CD8-positive, alpha-beta memory T cell (primary cell): Measurements from ENCODE around the gene GRAMD4. TPM values are rescaled to one million over a fixed set of nuclear protein-coding genes. Genes with fewer than 3 reads are reported as not detected.

Source experiments
- CTCF ChIA-PET: fragments of 350-600 bp; sonication (Branson Sonifier 250); formaldehyde crosslinking; loops from one replicate; lab custom pipeline; 2021; ENCODE audit warnings: antibody characterized with exemption; lab: Charles Lee
- POLR2A ChIA-PET: fragments of 350-600 bp; sonication (Branson Sonifier 250); formaldehyde crosslinking; loops from one replicate; lab custom pipeline; 2021; ENCODE audit warnings: antibody characterized with exemption; lab: Charles Lee
- DNase-seq, 5 donors: peaks; one replicate each; pipeline versions ENCODE4 v3.0.0 to v3.0.0-alpha.2; 2020 to 2022; ENCODE audit warnings: mixed read lengths in 1 of 5
- H3K27ac ChIP-seq: one replicate; pipeline ENCODE4 v1.7.0; 2013; ENCODE audit warnings: low read depth, mild to moderate bottlenecking, low read length, moderate library complexity
- H3K27me3 ChIP-seq: 2 replicates; pipeline ENCODE4 v1.7.0; 2013; ENCODE audit warnings: low read length, mild to moderate bottlenecking; ENCODE audit not compliant: insufficient read depth, poor library complexity, severe bottlenecking
- H3K36me3 ChIP-seq: 2 replicates; pipeline ENCODE4 v1.7.0; 2013; ENCODE audit warnings: mild to moderate bottlenecking, low read length, moderate library complexity; ENCODE audit not compliant: insufficient read depth
- H3K4me1 ChIP-seq: 2 replicates; pipeline ENCODE4 v1.7.0; 2013; ENCODE audit warnings: mild to moderate bottlenecking, low read length, moderate library complexity; ENCODE audit not compliant: insufficient read depth
- H3K4me3 ChIP-seq: 2 replicates; pipeline ENCODE4 v1.7.0; 2013; ENCODE audit warnings: mild to moderate bottlenecking, low read length
- H3K9me3 ChIP-seq: 2 replicates; pipeline ENCODE4 v1.7.0; 2013; ENCODE audit warnings: mild to moderate bottlenecking, low read length
- H3K27ac Mint-ChIP-seq, 8 donors: one replicate each; pipeline ENCODE4 v1.8.0; 2020 to 2021; ENCODE audit warnings: mixed read lengths in 8 of 8, mild to moderate bottlenecking in 6 of 8, inconsistent platforms in 3 of 8, moderate library complexity in 3 of 8
- H3K27me3 Mint-ChIP-seq, 2 donors: one replicate each; pipeline ENCODE4 v1.8.0; 2020 to 2021; ENCODE audit warnings: mixed read lengths in 2 of 2, mild to moderate bottlenecking in 1 of 2, moderate library complexity in 1 of 2
- H3K36me3 Mint-ChIP-seq, 3 donors: one replicate each; pipeline ENCODE4 v1.8.0; 2020 to 2021; ENCODE audit warnings: mixed read lengths in 3 of 3, inconsistent platforms in 1 of 3, mild to moderate bottlenecking in 1 of 3
- H3K4me1 Mint-ChIP-seq, 3 donors: one replicate each; pipeline ENCODE4 v1.8.0; 2020 to 2021; ENCODE audit warnings: mixed read lengths in 3 of 3, inconsistent platforms in 1 of 3, mild to moderate bottlenecking in 1 of 3
- H3K4me3 Mint-ChIP-seq, 7 donors: one replicate each; pipeline ENCODE4 v1.8.0; 2020 to 2021; ENCODE audit warnings: mixed read lengths in 7 of 7, mild to moderate bottlenecking in 6 of 7, moderate library complexity in 4 of 7, inconsistent platforms in 2 of 7
- H3K9me3 Mint-ChIP-seq, 5 donors: one replicate each; pipeline ENCODE4 v1.8.0; 2020 to 2022; ENCODE audit warnings: mixed read lengths in 5 of 5, mild to moderate bottlenecking in 3 of 5, moderate library complexity in 2 of 5, inconsistent platforms in 1 of 5
- polyA plus RNA-seq: library from polyadenylated mRNA; unstranded; fragments of 300-500 nt; fragmentation: Illumina TruSeq; gene quantifications from one replicate; pipeline ENCODE4 v1.2.3, GENCODE V29; 2021
- total RNA-seq, 2 experiments: library from RNA; stranded (reverse); gene quantifications; one replicate each; pipeline ENCODE4 v1.2.3, GENCODE V29; 2021

Gene GRAMD4
- total and polyA plus RNA-seq, 3 experiments from 2014 or later: 7.6 to 33.0 (median 25.3) TPM

DNA sequence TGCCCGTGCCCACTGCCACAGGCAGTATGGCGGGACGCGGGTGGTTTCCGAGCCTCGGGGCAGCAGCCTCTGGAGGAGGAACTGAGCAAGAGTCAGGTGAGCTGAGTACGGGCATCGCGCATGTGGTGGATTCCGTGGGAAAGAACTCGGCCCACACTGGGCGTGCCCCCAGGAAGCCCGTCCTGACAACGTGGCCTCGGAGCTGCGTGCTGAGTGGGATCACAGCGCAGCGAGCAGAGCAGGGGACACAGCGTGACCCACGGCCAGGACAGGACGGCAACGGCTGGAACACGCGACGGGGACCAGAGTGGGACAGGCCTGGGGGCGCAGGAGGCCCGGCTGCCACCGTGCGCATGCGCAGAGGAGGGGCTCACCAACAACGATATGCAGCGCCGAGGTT, 81.1 kb downstream of the GRAMD4 start:
- ChIA-PET CTCF (no interaction called here), POLR2A (interaction anchor here (0.5 kb wide), 1 partner anchor 9 kb away, joined by 4 read pairs; no protein-coding TSS in a partner anchor)
- no peaks in the 10 kb centered on the region for H3K9me3 ChIP-seq
- Mint-ChIP-seq H3K27ac (peak overlapping the region in 1 of 8 donors; percentile 78), H3K9me3 (no peaks in the 10 kb centered on the region), H3K36me3 (peaks cover 7 to 91% (median 12%) of the 10 kb centered on the region in 3 donors), H3K4me1 (peaks cover 0 to 7% (median 2%) of the 10 kb centered on the region in 3 donors), H3K4me3 (no peak overlapping the region), H3K27me3 (no peaks in the 10 kb centered on the region)
- peaks cover 39% of the 10 kb centered on the region for H3K36me3 ChIP-seq
- H3K4me3 ChIP-seq: no peak overlapping the region
- no peaks in the 10 kb centered on the region for H3K4me1 ChIP-seq
- H3K27ac ChIP-seq: no peak overlapping the region
- no peak for DNase-seq
- no peaks in the 10 kb centered on the region for H3K27me3 ChIP-seq

DNA sequence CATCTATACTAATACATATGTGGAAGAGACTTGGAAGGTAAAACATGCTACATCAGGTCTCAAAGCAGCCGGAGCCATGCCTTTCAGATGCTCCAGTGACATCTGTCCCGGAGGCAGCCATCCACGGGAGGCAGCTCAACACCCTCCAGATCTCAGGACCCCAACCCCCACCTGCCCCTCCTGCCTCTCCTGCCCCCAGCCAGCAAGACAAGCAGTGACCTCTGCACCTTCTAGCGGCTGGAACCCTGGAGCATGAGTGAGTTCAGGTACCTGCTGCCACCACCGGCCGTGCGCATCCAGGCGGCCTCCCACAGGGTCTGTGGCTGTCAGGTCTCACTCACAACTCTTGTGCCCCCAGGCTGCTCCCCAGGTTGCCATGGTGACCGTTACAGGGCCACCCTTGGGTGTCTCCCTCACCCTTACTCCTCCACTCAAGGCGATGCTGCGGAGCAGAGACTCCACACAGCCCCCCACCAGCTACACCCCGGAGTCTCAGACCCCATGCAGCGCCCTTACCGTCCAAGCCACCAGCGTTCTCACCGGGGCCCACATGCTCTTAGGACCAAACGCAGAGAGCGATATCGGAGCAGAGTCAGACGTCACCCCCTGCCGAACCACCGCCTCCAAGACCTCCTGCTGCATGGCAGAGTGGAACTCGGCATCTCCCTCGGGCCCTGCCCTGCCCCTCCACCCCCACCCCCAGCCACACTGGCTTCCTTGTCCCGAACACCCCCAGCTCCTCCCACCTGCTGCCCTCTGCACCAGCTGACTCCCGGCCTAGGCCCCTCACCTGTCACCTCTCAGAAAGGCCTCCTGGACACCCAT, 83.2 kb downstream of the GRAMD4 start:
- Histone ChIP-seq H3K36me3 (peaks cover 48% of the 10 kb centered on the region), H3K9me3 (no peaks in the 10 kb centered on the region), H3K4me3 (no peak overlapping the region), H3K4me1 (no peaks in the 10 kb centered on the region), H3K27ac (no peak overlapping the region), H3K27me3 (no peaks in the 10 kb centered on the region)
- Mint-ChIP-seq H3K4me1 (peaks cover 0 to 9% (median 3%) of the 10 kb centered on the region in 3 donors), H3K4me3 (no peak overlapping the region), H3K27me3 (no peaks in the 10 kb centered on the region), H3K36me3 (peaks cover 8 to 91% (median 20%) of the 10 kb centered on the region in 3 donors), H3K9me3 (no peaks in the 10 kb centered on the region), H3K27ac (peak overlapping the region in 2 of 8 donors; percentile 40 to 73)
- ChIA-PET POLR2A (no interaction called here), CTCF (interaction anchor here (0.6 kb wide), 1 partner anchor 34 kb away, joined by 3 read pairs; no protein-coding TSS in a partner anchor)
- DNase-seq: no peak

DNA sequence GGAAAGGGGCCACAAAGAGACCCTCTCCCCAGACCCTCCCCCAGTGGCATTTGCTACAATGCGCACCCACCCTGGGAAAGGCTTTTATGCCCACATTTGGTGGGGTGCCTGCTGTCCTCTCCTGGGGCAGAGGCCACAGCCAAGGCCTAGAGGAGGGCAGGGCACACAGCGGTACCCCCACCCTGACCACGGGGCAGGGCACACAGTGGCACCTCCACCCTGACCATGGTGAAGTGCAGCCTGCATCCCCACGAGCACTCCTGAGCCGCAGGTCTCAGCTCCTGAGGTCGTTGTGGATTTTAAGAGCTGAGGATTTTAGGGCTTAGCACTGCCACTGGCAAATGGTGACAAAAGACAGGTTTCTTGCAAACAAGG, 83.8 kb downstream of the GRAMD4 start:
- no peaks in the 10 kb centered on the region for H3K9me3 Mint-ChIP-seq
- CTCF ChIA-PET: no interaction called here
- peaks cover 0 to 9% (median 3%) of the 10 kb centered on the region in 3 donors for H3K4me1 Mint-ChIP-seq
- H3K4me1 ChIP-seq: no peaks in the 10 kb centered on the region
- no peaks in the 10 kb centered on the region for H3K27me3 Mint-ChIP-seq
- DNase-seq: no peak
- no peaks in the 10 kb centered on the region for H3K9me3 ChIP-seq
- H3K36me3 Mint-ChIP-seq: peaks cover 8 to 92% (median 21%) of the 10 kb centered on the region in 3 donors
- H3K27ac Mint-ChIP-seq: peak overlapping the region in 1 of 8 donors; percentile 32
- no peak overlapping the region for H3K4me3 Mint-ChIP-seq
- POLR2A ChIA-PET: interaction anchor here (0.7 kb wide), 1 partner anchor 100 kb away, joined by 4 read pairs; no protein-coding TSS in a partner anchor
- H3K36me3 ChIP-seq: peaks cover 51% of the 10 kb centered on the region
- no peaks in the 10 kb centered on the region for H3K27me3 ChIP-seq
- no peak overlapping the region for H3K4me3 ChIP-seq
- no peak overlapping the region for H3K27ac ChIP-seq

DNA sequence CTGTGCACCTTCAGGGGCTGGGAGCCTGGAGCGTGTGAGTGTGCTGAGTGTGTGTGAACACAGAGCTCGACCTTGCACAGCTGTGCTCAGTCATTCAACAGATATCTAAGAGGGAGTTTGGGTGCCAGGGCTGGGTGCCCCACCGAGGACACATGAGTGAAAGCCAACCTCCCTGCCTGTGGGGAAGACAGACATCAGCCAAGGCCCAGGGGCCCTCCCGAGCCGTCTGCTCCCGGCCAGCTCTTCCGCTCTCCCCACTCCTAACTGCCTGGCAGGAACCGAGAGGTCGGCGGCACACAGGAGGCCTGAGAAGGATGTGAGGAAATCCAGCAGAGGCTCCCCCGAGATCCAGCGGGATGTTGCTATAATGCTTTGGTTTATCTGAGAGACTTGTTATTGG, 85.9 kb downstream of the GRAMD4 start:
- H3K36me3 ChIP-seq: peaks cover 59% of the 10 kb centered on the region
- H3K27ac Mint-ChIP-seq: peak overlapping the region in 4 of 8 donors; percentile 4 to 84 (median 67)
- no peak overlapping the region for H3K27ac ChIP-seq
- ChIA-PET POLR2A (interaction anchor here (0.5 kb wide), 1 partner anchor 31 kb away, joined by 3 read pairs; no protein-coding TSS in a partner anchor), CTCF (no interaction called here)
- H3K9me3 Mint-ChIP-seq: no peaks in the 10 kb centered on the region
- peaks cover 12 to 96% (median 29%) of the 10 kb centered on the region in 3 donors for H3K36me3 Mint-ChIP-seq
- H3K27me3 Mint-ChIP-seq: no peaks in the 10 kb centered on the region
- H3K4me3 Mint-ChIP-seq: no peak overlapping the region
- H3K4me3 ChIP-seq: no peak overlapping the region
- H3K9me3 ChIP-seq: no peaks in the 10 kb centered on the region
- H3K4me1 Mint-ChIP-seq: peaks cover 0 to 9% (median 3%) of the 10 kb centered on the region in 3 donors
- no peaks in the 10 kb centered on the region for H3K27me3 ChIP-seq
- no peak for DNase-seq
- H3K4me1 ChIP-seq: no peaks in the 10 kb centered on the region

DNA sequence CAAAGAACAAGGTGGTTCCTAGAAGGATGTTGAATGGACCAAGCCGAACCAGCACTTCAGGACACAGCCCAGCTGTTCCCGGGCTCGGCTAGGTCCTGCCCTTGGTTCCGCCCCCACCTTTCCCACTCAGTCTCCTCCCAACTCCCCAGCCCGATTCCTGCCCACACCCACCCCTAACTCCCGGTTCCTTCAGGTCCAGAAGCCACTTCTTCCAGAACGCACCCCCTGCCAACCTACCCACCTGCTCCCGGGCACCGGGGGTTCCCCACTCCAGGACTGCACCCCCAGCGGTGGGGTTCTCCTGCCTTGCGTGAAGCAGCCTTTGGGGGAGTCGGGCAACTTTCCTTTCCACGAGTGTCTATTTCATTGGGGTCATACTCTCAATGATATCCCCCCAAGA, 87.1 kb downstream of the GRAMD4 start:
- H3K36me3 Mint-ChIP-seq: peaks cover 12 to 97% (median 38%) of the 10 kb centered on the region in 3 donors
- no peak overlapping the region for H3K4me3 ChIP-seq
- peaks cover 0 to 9% (median 3%) of the 10 kb centered on the region in 3 donors for H3K4me1 Mint-ChIP-seq
- no peaks in the 10 kb centered on the region for H3K9me3 ChIP-seq
- peaks cover 67% of the 10 kb centered on the region for H3K36me3 ChIP-seq
- CTCF ChIA-PET: no interaction called here
- no peaks in the 10 kb centered on the region for H3K4me1 ChIP-seq
- no peaks in the 10 kb centered on the region for H3K27me3 Mint-ChIP-seq
- H3K27me3 ChIP-seq: no peaks in the 10 kb centered on the region
- no peak overlapping the region for H3K27ac ChIP-seq
- H3K4me3 Mint-ChIP-seq: no peak overlapping the region
- POLR2A ChIA-PET: no interaction called here
- no peak for DNase-seq
- H3K9me3 Mint-ChIP-seq: no peaks in the 10 kb centered on the region
- no peak overlapping the region for H3K27ac Mint-ChIP-seq

DNA sequence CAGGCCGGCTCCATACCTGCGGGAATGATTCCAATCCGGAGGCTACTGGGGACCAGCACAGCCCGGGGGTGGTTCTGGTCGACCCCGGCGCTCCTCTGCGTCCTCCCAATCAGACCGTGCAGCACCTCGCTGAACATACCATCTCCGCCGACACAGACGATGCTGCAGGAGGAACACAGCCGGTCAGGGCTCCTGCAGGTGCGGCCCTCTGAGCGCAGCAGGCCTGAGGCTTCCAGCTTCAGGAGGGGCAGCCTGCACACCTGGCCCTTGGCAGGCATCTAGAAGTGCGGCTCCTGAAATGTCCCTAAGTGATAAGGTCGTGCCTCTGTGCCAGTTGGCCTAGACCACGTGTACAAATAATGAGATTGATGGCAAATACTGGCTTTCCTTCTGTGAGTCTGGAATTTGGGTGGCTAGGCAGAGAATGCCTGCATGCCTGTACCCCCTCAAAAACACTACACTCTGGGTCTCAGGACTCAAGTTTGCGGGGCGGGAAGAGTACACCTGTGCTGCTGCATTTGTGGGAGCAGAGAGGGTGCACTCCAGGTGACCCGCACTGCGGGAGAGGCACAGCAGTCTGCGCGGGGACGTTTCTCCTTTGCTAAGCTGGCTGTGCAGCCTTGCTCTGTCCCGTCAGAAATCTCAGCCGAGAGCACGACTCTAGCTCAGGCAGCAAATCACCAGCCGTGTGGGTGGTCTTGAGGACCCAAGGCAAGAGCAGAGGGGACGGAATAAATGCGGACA, 87.8 kb downstream of the GRAMD4 start:
- no peaks in the 10 kb centered on the region for H3K27me3 Mint-ChIP-seq
- no peak for DNase-seq
- peak overlapping the region in 3 of 8 donors; percentile 20 to 88 (median 23) for H3K27ac Mint-ChIP-seq
- Histone ChIP-seq H3K9me3 (no peaks in the 10 kb centered on the region), H3K4me3 (no peak overlapping the region), H3K27ac (no peak overlapping the region), H3K27me3 (no peaks in the 10 kb centered on the region), H3K4me1 (no peaks in the 10 kb centered on the region), H3K36me3 (peaks cover 70% of the 10 kb centered on the region)
- no peaks in the 10 kb centered on the region for H3K9me3 Mint-ChIP-seq
- peaks cover 0 to 9% (median 3%) of the 10 kb centered on the region in 3 donors for H3K4me1 Mint-ChIP-seq
- peaks cover 12 to 95% (median 36%) of the 10 kb centered on the region in 3 donors for H3K36me3 Mint-ChIP-seq
- POLR2A ChIA-PET: no interaction called here
- H3K4me3 Mint-ChIP-seq: no peak overlapping the region
- CTCF ChIA-PET: interaction anchor here (1.3 kb wide), 1 partner anchor 145 kb away, joined by 3 read pairs; no protein-coding TSS in a partner anchor

DNA sequence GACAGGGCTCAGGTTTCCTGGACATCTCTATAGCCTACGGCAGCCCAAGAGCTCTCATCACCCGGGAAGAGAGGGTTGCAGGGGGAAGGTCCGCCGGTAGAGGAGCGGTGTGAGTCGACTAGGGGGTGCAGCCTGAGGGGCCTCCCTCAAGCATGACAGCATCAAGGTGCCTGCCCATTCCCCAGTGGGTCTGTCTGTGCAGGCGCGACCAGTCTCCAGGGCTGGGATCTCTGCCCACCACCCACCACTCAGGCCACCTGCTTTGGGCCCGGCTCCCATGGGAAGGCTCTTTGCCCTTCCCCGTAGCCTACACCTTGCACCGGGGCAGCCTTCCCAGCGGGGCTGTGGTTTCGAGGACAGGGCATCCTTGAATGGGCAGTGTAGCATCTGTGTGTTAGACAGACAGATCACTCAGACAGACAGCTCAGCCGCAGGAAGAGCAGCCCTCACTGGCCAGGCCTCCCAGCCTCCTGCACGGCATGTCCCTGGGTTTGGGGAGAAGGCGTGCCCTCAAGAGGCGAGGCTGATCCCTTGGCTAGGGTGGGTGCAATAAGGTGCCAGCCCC, 88.7 kb downstream of the GRAMD4 start:
- no peak overlapping the region for H3K4me3 Mint-ChIP-seq
- no peaks in the 10 kb centered on the region for H3K27me3 ChIP-seq
- no peaks in the 10 kb centered on the region for H3K27me3 Mint-ChIP-seq
- H3K36me3 ChIP-seq: peaks cover 69% of the 10 kb centered on the region
- H3K27ac Mint-ChIP-seq: peak overlapping the region in 4 of 8 donors; percentile 20 to 88 (median 63)
- H3K36me3 Mint-ChIP-seq: peaks cover 12 to 94% (median 39%) of the 10 kb centered on the region in 3 donors
- no peak overlapping the region for H3K4me3 ChIP-seq
- no peaks in the 10 kb centered on the region for H3K9me3 Mint-ChIP-seq
- CTCF ChIA-PET: interaction anchor here (0.6 to 1.3 kb wide), 2 partner anchors 24 to 146 kb away, joined by 3 read pairs; no protein-coding TSS in a partner anchor
- DNase-seq: no peak
- no peaks in the 10 kb centered on the region for H3K9me3 ChIP-seq
- no peaks in the 10 kb centered on the region for H3K4me1 ChIP-seq
- peaks cover 3 to 9% (median 8%) of the 10 kb centered on the region in 3 donors for H3K4me1 Mint-ChIP-seq
- POLR2A ChIA-PET: no interaction called here
- no peak overlapping the region for H3K27ac ChIP-seq
